ENCODE data around the gene MATK. TPM values are rescaled to one million over a fixed set of nuclear protein-coding genes. Genes with fewer than 3 reads are reported as not detected.

The MATK gene
- total RNA-seq, 5 donors from 2014 or later (not counting 1 experiment from before 2014, with no cell fraction given), result 9.2 to 41.4 (median 20.6) TPM

GRCh38 chr19:3831601-3832000 is 45.4 kb upstream of the MATK start:
- no peak overlapping the region for H3K27ac ChIP-seq (ENCODE audit: low read length)
- 84% methylated on average over 18 of the region's 19 CpGs for WGBS (ENCODE audit: insufficient coverage)
- peaks cover 0 to 6% (median 4%) of the 10 kb centered on the region in 3 donors for H3K4me1 Mint-ChIP-seq
- H3K9me3 Mint-ChIP-seq, result no peaks in the 10 kb centered on the region
- no peak overlapping the region for H3K4me3 Mint-ChIP-seq
- H3K36me3 Mint-ChIP-seq, result no peaks in the 10 kb centered on the region
- H3K27me3 ChIP-seq (replicated peaks in 1 of 2; ENCODE audit: control insufficient read depth in 2 of 2, extremely low read depth in 1 of 2, insufficient read depth in 2 of 2, low read length in 1 of 2), result peaks cover 0 to 36% of the 10 kb centered on the region in 2 experiments
- H3K27ac Mint-ChIP-seq, result no peak overlapping the region
- no peaks in the 10 kb centered on the region for H3K36me3 ChIP-seq (ENCODE audit: control insufficient read depth in 2 of 2, extremely low read depth in 1 of 2, insufficient read depth in 1 of 2, low read length in 1 of 2)
- DNase-seq (no peak), ATAC-seq (replicated peaks in 1 of 4) (no peak)
- POLR2A ChIA-PET, result no interaction called here
- H3K4me3 ChIP-seq (ENCODE audit: control insufficient read depth in 1 of 2, extremely low read depth in 1 of 2, low read length in 1 of 2), result no peak overlapping the region
- peaks cover 0 to 8% of the 10 kb centered on the region in 2 experiments for H3K4me1 ChIP-seq (ENCODE audit: control insufficient read depth in 1 of 2, extremely low read depth in 1 of 2, insufficient read depth in 2 of 2, low read length in 2 of 2)
- CTCF ChIA-PET, result no interaction called here
- no peaks in the 10 kb centered on the region for H3K27me3 Mint-ChIP-seq
- H3K9me3 ChIP-seq, result no peaks in the 10 kb centered on the region

GRCh38 chr19:3830621-3831589 is 44.7 kb upstream of the MATK start:
- WGBS (ENCODE audit: insufficient coverage), result 82% methylated on average over 32 of the region's 45 CpGs
- peaks cover 0 to 6% (median 4%) of the 10 kb centered on the region in 3 donors for H3K4me1 Mint-ChIP-seq
- H3K27me3 ChIP-seq (replicated peaks in 1 of 2; ENCODE audit: control insufficient read depth in 2 of 2, extremely low read depth in 1 of 2, insufficient read depth in 2 of 2, low read length in 1 of 2), result peaks cover 0 to 36% of the 10 kb centered on the region in 2 experiments
- H3K4me1 ChIP-seq (ENCODE audit: control insufficient read depth in 1 of 2, extremely low read depth in 1 of 2, insufficient read depth in 2 of 2, low read length in 2 of 2), result peaks cover 0 to 8% of the 10 kb centered on the region in 2 experiments
- CTCF ChIA-PET, result no interaction called here
- no peak for ATAC-seq (replicated peaks in 1 of 4)
- DNase-seq, result no peak
- H3K27ac Mint-ChIP-seq, result no peak overlapping the region
- H3K27ac ChIP-seq (ENCODE audit: low read length), result no peak overlapping the region
- H3K4me3 ChIP-seq (ENCODE audit: control insufficient read depth in 1 of 2, extremely low read depth in 1 of 2, low read length in 1 of 2), result no peak overlapping the region
- H3K36me3 Mint-ChIP-seq, result no peaks in the 10 kb centered on the region
- no peaks in the 10 kb centered on the region for H3K36me3 ChIP-seq (ENCODE audit: control insufficient read depth in 2 of 2, extremely low read depth in 1 of 2, insufficient read depth in 1 of 2, low read length in 1 of 2)
- no peaks in the 10 kb centered on the region for H3K9me3 Mint-ChIP-seq
- no peak overlapping the region for H3K4me3 Mint-ChIP-seq
- POLR2A ChIA-PET, result interaction anchor here in 1 of 2 donors (0.6 kb wide), 1 partner anchor 258 kb away, joined by 5 read pairs; no protein-coding TSS in a partner anchor
- no peaks in the 10 kb centered on the region for H3K27me3 Mint-ChIP-seq
- no peaks in the 10 kb centered on the region for H3K9me3 ChIP-seq

GRCh38 chr19:3827306-3827705 is 41.1 kb upstream of the MATK start:
- no peak overlapping the region for H3K4me3 Mint-ChIP-seq
- H3K27me3 ChIP-seq (replicated peaks in 1 of 2; ENCODE audit: control insufficient read depth in 2 of 2, extremely low read depth in 1 of 2, insufficient read depth in 2 of 2, low read length in 1 of 2), result peaks cover 0 to 34% of the 10 kb centered on the region in 2 experiments
- no peak overlapping the region for H3K27ac ChIP-seq (ENCODE audit: low read length)
- H3K4me1 ChIP-seq (ENCODE audit: control insufficient read depth in 1 of 2, extremely low read depth in 1 of 2, insufficient read depth in 2 of 2, low read length in 2 of 2), result peaks cover 0 to 14% of the 10 kb centered on the region in 2 experiments
- H3K4me1 Mint-ChIP-seq, result peaks cover 0 to 6% (median 4%) of the 10 kb centered on the region in 3 donors
- H3K9me3 Mint-ChIP-seq, result no peaks in the 10 kb centered on the region
- H3K9me3 ChIP-seq, result no peaks in the 10 kb centered on the region
- no peaks in the 10 kb centered on the region for H3K27me3 Mint-ChIP-seq
- ChIA-PET POLR2A (no interaction called here), CTCF (interaction anchor here in 1 of 2 donors (0.5 kb wide), 1 partner anchor 39 kb away, joined by 5 read pairs; no protein-coding TSS in a partner anchor)
- DNase-seq, result no peak
- H3K27ac Mint-ChIP-seq, result no peak overlapping the region
- no peaks in the 10 kb centered on the region for H3K36me3 ChIP-seq (ENCODE audit: control insufficient read depth in 2 of 2, extremely low read depth in 1 of 2, insufficient read depth in 1 of 2, low read length in 1 of 2)
- no peak overlapping the region for H3K4me3 ChIP-seq (ENCODE audit: control insufficient read depth in 1 of 2, extremely low read depth in 1 of 2, low read length in 1 of 2)
- ATAC-seq (replicated peaks in 1 of 4), result no peak
- H3K36me3 Mint-ChIP-seq, result no peaks in the 10 kb centered on the region
- 91% methylated on average over 25 of the region's 26 CpGs for WGBS (ENCODE audit: insufficient coverage)

- H3K27ac Mint-ChIP-seq, result no peak overlapping the region
- ChIA-PET CTCF (no interaction called here), POLR2A (no interaction called here)
- H3K4me3 ChIP-seq (ENCODE audit: control insufficient read depth in 1 of 2, extremely low read depth in 1 of 2, low read length in 1 of 2), result no peak overlapping the region
- H3K27me3 ChIP-seq (replicated peaks in 1 of 2; ENCODE audit: control insufficient read depth in 2 of 2, extremely low read depth in 1 of 2, insufficient read depth in 2 of 2, low read length in 1 of 2), result peaks cover 0 to 24% of the 10 kb centered on the region in 2 experiments
- H3K4me1 ChIP-seq (ENCODE audit: control insufficient read depth in 1 of 2, extremely low read depth in 1 of 2, insufficient read depth in 2 of 2, low read length in 2 of 2), result peaks cover 0 to 25% of the 10 kb centered on the region in 2 experiments
- no peaks in the 10 kb centered on the region for H3K36me3 ChIP-seq (ENCODE audit: control insufficient read depth in 2 of 2, extremely low read depth in 1 of 2, insufficient read depth in 1 of 2, low read length in 1 of 2)
- no peak overlapping the region for H3K4me3 Mint-ChIP-seq
- ATAC-seq (replicated peaks in 1 of 4) (no peak), DNase-seq (no peak)
- H3K27me3 Mint-ChIP-seq, result no peaks in the 10 kb centered on the region
- no peaks in the 10 kb centered on the region for H3K36me3 Mint-ChIP-seq
- H3K9me3 ChIP-seq, result no peaks in the 10 kb centered on the region
- H3K4me1 Mint-ChIP-seq, result peaks cover 8 to 14% (median 12%) of the 10 kb centered on the region in 3 donors
- no peak overlapping the region for H3K27ac ChIP-seq (ENCODE audit: low read length)
- WGBS (ENCODE audit: insufficient coverage), result 83% methylated on average over 12 of the region's 12 CpGs
- H3K9me3 Mint-ChIP-seq, result no peaks in the 10 kb centered on the region
Measured at GRCh38 chr19:3826163-3826562, 40.0 kb upstream of the MATK start.

GRCh38 chr19:3825286-3825956 is 39.2 kb upstream of the MATK start:
- ChIA-PET CTCF (no interaction called here), POLR2A (no interaction called here)
- WGBS (ENCODE audit: insufficient coverage), result 83% methylated on average over 23 of the region's 32 CpGs
- no peaks in the 10 kb centered on the region for H3K36me3 Mint-ChIP-seq
- peaks cover 0 to 19% of the 10 kb centered on the region in 2 experiments for H3K27me3 ChIP-seq (replicated peaks in 1 of 2; ENCODE audit: control insufficient read depth in 2 of 2, extremely low read depth in 1 of 2, insufficient read depth in 2 of 2, low read length in 1 of 2)
- H3K4me3 Mint-ChIP-seq, result no peak overlapping the region
- no peak overlapping the region for H3K4me3 ChIP-seq (ENCODE audit: control insufficient read depth in 1 of 2, extremely low read depth in 1 of 2, low read length in 1 of 2)
- H3K4me1 Mint-ChIP-seq, result peaks cover 8 to 15% (median 12%) of the 10 kb centered on the region in 3 donors
- DNase-seq, result no peak
- no peaks in the 10 kb centered on the region for H3K36me3 ChIP-seq (ENCODE audit: control insufficient read depth in 2 of 2, extremely low read depth in 1 of 2, insufficient read depth in 1 of 2, low read length in 1 of 2)
- no peaks in the 10 kb centered on the region for H3K27me3 Mint-ChIP-seq
- H3K4me1 ChIP-seq (ENCODE audit: control insufficient read depth in 1 of 2, extremely low read depth in 1 of 2, insufficient read depth in 2 of 2, low read length in 2 of 2), result peaks cover 0 to 30% of the 10 kb centered on the region in 2 experiments
- H3K9me3 Mint-ChIP-seq, result no peaks in the 10 kb centered on the region
- H3K27ac Mint-ChIP-seq, result no peak overlapping the region
- no peak overlapping the region for H3K27ac ChIP-seq (ENCODE audit: low read length)
- no peak for ATAC-seq (replicated peaks in 1 of 4)
- no peaks in the 10 kb centered on the region for H3K9me3 ChIP-seq

GRCh38 chr19:3823350-3823713 is 37.2 kb upstream of the MATK start:
- no peak overlapping the region for H3K27ac ChIP-seq (ENCODE audit: low read length)

More at GRCh38 chr19:3823350-3823713, 37.2 kb upstream of the MATK start:
- POLR2A ChIA-PET, result interaction anchor here in 1 of 2 donors (0.7 kb wide), 1 partner anchor 56 kb away, joined by 3 read pairs; no protein-coding TSS in a partner anchor
- ATAC-seq (replicated peaks in 1 of 4) (no peak), DNase-seq (no peak)
- Mint-ChIP-seq H3K9me3 (no peaks in the 10 kb centered on the region), H3K27me3 (no peaks in the 10 kb centered on the region), H3K27ac (no peak overlapping the region), H3K4me3 (no peak overlapping the region), H3K4me1 (peaks cover 8 to 15% (median 14%) of the 10 kb centered on the region in 3 donors), H3K36me3 (no peaks in the 10 kb centered on the region)
- Histone ChIP-seq H3K36me3 (ENCODE audit: control insufficient read depth in 2 of 2, extremely low read depth in 1 of 2, insufficient read depth in 1 of 2, low read length in 1 of 2) (no peaks in the 10 kb centered on the region), H3K9me3 (no peaks in the 10 kb centered on the region), H3K4me3 (ENCODE audit: control insufficient read depth in 1 of 2, extremely low read depth in 1 of 2, low read length in 1 of 2) (no peak overlapping the region), H3K27me3 (replicated peaks in 1 of 2; ENCODE audit: control insufficient read depth in 2 of 2, extremely low read depth in 1 of 2, insufficient read depth in 2 of 2, low read length in 1 of 2) (peaks cover 0 to 11% of the 10 kb centered on the region in 2 experiments), H3K4me1 (ENCODE audit: control insufficient read depth in 1 of 2, extremely low read depth in 1 of 2, insufficient read depth in 2 of 2, low read length in 2 of 2) (peaks cover 4 to 38% of the 10 kb centered on the region in 2 experiments)
- WGBS (ENCODE audit: insufficient coverage), result 80% methylated on average over 1 of the region's 10 CpGs
- CTCF ChIA-PET, result interaction anchor here in 1 of 2 donors (0.8 kb wide), 1 partner anchor 157 kb away, joined by 3 read pairs; no protein-coding TSS in a partner anchor

Measured in T-cell (primary cell).